ENCODE measurements around the gene RNF114.
"Not testable (repeated sequence)": the region's sequence is repeated elsewhere in the genome, so short reads cannot be mapped to it uniquely, and the experiment has no call there.

The RNF114 gene

DNA sequence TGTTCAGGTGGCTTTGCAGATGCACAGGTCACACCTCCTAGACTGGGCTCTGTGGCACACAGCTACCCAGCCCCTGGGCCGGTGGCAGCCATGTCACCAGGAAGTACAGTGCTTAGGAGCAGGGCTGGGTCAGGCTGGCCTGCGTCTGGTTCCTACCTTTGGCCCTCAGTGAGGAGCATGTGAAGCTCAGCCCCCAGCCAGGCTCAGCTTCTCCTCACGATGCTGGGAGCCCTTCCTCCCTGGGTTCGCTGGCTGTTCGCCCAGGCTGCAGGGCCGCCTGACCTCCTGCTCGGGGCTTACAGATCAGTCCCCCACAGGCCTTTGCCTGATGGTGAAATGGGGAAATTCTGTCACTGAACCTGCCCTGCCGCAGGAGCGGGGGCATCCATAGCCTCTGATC, 43.9 kb upstream of the RNF114 start:
- TF ChIP-seq, protein P1, sequence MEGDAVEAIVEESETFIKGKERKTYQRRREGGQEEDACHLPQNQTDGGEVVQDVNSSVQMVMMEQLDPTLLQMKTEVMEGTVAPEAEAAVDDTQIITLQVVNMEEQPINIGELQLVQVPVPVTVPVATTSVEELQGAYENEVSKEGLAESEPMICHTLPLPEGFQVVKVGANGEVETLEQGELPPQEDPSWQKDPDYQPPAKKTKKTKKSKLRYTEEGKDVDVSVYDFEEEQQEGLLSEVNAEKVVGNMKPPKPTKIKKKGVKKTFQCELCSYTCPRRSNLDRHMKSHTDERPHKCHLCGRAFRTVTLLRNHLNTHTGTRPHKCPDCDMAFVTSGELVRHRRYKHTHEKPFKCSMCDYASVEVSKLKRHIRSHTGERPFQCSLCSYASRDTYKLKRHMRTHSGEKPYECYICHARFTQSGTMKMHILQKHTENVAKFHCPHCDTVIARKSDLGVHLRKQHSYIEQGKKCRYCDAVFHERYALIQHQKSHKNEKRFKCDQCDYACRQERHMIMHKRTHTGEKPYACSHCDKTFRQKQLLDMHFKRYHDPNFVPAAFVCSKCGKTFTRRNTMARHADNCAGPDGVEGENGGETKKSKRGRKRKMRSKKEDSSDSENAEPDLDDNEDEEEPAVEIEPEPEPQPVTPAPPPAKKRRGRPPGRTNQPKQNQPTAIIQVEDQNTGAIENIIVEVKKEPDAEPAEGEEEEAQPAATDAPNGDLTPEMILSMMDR (IDR thresholded peaks at IDR 0.05; ENCODE audit: poor library complexity, severe bottlenecking), result no peak
- no peaks in the 10 kb centered on the region for H3K4me1 ChIP-seq (ENCODE audit: insufficient read depth, poor library complexity, severe bottlenecking)

GRCh38 chr20:49892817-49893216, 43.4 kb upstream of the RNF114 start:
- H3K4me3 ChIP-seq (ENCODE audit: severe bottlenecking), result no peak overlapping the region
- H3K4me1 ChIP-seq (ENCODE audit: insufficient read depth, poor library complexity, severe bottlenecking), result no peaks in the 10 kb centered on the region
- TF ChIP-seq, protein P1 (IDR thresholded peaks at IDR 0.05; ENCODE audit: poor library complexity, severe bottlenecking), result no peak
- peaks cover 4% of the 10 kb centered on the region; the same call in 1 of the 2 replicates for H3K36me3 ChIP-seq (ENCODE audit: low read depth)
- no peaks in the 10 kb centered on the region for H3K9me3 ChIP-seq (ENCODE audit: severe bottlenecking)
- no peaks in the 10 kb centered on the region for H3K27me3 ChIP-seq (ENCODE audit: insufficient read depth, poor library complexity, severe bottlenecking)
- DNase-seq (ENCODE audit: low spot score) (peak; percentile 62), ATAC-seq (ENCODE audit: low read depth) (no peak)
- H3K27ac ChIP-seq (ENCODE audit: poor library complexity, severe bottlenecking), result no peak overlapping the region

More for the DNA sequence above, 43.9 kb upstream of the RNF114 start:
- ATAC-seq (ENCODE audit: low read depth), result no peak
- Histone ChIP-seq H3K36me3 (ENCODE audit: low read depth) (peaks cover 4% of the 10 kb centered on the region; the same call in 1 of the 2 replicates), H3K4me3 (ENCODE audit: severe bottlenecking) (no peak overlapping the region), H3K27me3 (ENCODE audit: insufficient read depth, poor library complexity, severe bottlenecking) (no peaks in the 10 kb centered on the region), H3K27ac (ENCODE audit: poor library complexity, severe bottlenecking) (no peak overlapping the region), H3K9me3 (ENCODE audit: severe bottlenecking) (no peaks in the 10 kb centered on the region)
- no peak for DNase-seq (ENCODE audit: low spot score)

DNA sequence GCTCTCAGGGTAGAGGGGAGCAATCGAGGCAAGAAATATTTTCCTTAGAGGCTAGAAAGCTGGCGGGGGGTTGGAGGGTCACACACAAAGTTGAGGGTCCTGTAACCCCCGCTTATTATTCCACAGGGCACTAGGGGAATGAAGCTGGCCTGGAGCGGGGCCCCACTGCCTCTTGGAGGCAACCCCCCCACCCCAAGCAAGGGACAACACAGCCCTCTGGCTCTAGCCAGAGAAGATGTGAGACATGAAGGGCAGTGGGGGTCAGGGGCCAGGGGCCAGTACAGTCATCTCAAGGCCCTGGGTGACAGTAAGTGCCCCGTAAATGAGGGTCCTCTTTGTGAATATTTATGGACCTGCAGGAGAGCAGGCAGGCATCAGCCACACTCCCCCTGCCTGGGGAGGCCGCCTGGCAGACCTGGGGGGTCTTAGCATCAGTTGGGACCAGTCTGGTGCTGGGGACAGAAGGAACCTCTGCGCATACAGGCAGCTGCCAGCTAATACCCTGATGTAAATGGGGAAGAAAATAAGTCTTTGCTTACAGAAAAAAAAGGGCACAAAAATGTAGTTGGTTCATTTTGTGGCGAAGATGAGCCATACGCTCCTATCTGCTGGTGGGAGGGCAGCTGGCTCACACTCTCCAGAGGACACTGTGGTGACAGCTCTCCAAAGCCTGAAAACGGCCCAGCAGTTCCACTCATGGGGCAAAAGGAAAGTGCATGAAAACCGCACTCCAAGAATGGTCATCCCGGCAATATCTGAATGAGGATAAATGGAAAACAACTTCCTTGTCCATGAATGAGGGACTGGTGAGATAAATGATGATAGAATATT, 42.7 kb upstream of the RNF114 start:
- TF ChIP-seq, protein P1 (IDR thresholded peaks at IDR 0.05; ENCODE audit: poor library complexity, severe bottlenecking), result no peak
- Histone ChIP-seq H3K27me3 (ENCODE audit: insufficient read depth, poor library complexity, severe bottlenecking) (no peaks in the 10 kb centered on the region), H3K4me3 (ENCODE audit: severe bottlenecking) (no peak overlapping the region), H3K27ac (ENCODE audit: poor library complexity, severe bottlenecking) (no peak overlapping the region), H3K4me1 (ENCODE audit: insufficient read depth, poor library complexity, severe bottlenecking) (no peaks in the 10 kb centered on the region), H3K36me3 (ENCODE audit: low read depth) (peaks cover under 1% of the 10 kb centered on the region; the same call in 1 of the 2 replicates), H3K9me3 (ENCODE audit: severe bottlenecking) (no peaks in the 10 kb centered on the region)
- ATAC-seq (ENCODE audit: low read depth), result no peak
- peak; percentile 68 for DNase-seq (ENCODE audit: low spot score)

DNA sequence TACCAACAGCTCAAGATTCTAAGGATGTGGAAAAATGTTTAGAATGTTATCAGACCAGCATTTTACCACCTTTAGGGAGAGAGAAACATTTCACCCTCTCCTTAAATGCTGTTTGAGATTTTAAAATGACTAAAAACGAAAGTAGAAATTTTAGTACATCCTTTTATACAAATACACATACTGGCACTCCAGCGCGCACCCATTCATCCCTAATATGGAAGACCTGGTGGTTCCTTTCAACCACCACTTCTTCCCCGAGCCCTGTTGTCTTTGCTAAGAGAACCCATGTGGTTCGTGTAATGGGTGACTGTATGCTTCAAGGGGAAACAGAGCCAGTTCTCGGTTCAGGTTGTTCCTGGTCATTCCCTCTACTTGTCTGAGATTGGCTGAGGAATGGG, 42.1 kb upstream of the RNF114 start:
- Histone ChIP-seq H3K4me3 (ENCODE audit: severe bottlenecking) (no peak overlapping the region), H3K27me3 (ENCODE audit: insufficient read depth, poor library complexity, severe bottlenecking) (no peaks in the 10 kb centered on the region), H3K27ac (ENCODE audit: poor library complexity, severe bottlenecking) (no peak overlapping the region), H3K4me1 (ENCODE audit: insufficient read depth, poor library complexity, severe bottlenecking) (no peaks in the 10 kb centered on the region), H3K9me3 (ENCODE audit: severe bottlenecking) (no peaks in the 10 kb centered on the region), H3K36me3 (ENCODE audit: low read depth) (no peaks in the 10 kb centered on the region)
- TF ChIP-seq, protein P1 (IDR thresholded peaks at IDR 0.05; ENCODE audit: poor library complexity, severe bottlenecking), result no peak
- ATAC-seq (ENCODE audit: low read depth), result no peak
- DNase-seq (ENCODE audit: low spot score), result peak; percentile 55

DNA sequence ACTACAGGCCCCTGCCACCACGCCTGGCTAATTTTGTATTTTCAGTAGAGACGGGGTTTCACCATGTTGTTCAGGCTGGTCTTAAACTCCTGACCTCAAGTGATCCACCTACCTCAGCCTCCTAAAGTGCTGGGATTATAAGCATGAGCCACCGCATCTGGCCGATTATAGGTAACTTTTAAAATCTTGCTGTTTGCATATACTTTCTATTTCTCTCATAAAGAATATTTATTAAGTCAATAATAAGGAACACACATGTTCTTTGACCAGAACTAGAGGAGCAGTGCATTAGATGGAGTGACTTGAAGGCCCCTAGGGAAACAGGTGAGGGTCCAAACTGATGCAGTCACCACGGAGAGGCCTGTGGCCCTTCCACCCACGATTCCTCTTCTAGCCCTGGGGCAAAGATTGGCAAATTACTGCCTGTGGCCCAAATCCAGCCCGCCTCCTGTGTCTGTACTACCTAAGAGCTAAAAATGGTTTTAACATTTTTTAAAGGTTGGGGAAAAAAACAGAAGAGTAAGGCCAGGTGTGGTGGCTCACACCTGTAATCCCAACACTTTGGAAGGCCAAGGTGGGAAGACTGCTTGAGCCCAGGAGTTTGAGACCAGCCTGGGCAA, 40.6 kb upstream of the RNF114 start:
- not testable (repeated sequence) for H3K27me3 ChIP-seq (ENCODE audit: insufficient read depth, poor library complexity, severe bottlenecking); ATAC-seq (ENCODE audit: low read depth); H3K36me3 ChIP-seq (ENCODE audit: low read depth); H3K4me1 ChIP-seq (ENCODE audit: insufficient read depth, poor library complexity, severe bottlenecking); H3K4me3 ChIP-seq (ENCODE audit: severe bottlenecking); H3K9me3 ChIP-seq (ENCODE audit: severe bottlenecking); DNase-seq (ENCODE audit: low spot score); H3K27ac ChIP-seq (ENCODE audit: poor library complexity, severe bottlenecking)

Measured in RWPE2 (cell line).